PFSK-1 (cell line): ENCODE measurements around the gene VPS26B.

Experiments used
- POLR2AphosphoS5 ChIP-seq: IDR thresholded peaks from 2 replicates; pipeline ENCODE4 v1.6.1; 2012; ENCODE audit warnings: low read depth, mild to moderate bottlenecking, control low read depth, low read length, moderate library complexity
- TAF1 ChIP-seq: IDR thresholded peaks from 2 replicates; pipeline ENCODE4 v1.6.1; 2012; ENCODE audit warnings: low read length, control low read depth, borderline replicate concordance; ENCODE audit not compliant: insufficient read depth

DNA sequence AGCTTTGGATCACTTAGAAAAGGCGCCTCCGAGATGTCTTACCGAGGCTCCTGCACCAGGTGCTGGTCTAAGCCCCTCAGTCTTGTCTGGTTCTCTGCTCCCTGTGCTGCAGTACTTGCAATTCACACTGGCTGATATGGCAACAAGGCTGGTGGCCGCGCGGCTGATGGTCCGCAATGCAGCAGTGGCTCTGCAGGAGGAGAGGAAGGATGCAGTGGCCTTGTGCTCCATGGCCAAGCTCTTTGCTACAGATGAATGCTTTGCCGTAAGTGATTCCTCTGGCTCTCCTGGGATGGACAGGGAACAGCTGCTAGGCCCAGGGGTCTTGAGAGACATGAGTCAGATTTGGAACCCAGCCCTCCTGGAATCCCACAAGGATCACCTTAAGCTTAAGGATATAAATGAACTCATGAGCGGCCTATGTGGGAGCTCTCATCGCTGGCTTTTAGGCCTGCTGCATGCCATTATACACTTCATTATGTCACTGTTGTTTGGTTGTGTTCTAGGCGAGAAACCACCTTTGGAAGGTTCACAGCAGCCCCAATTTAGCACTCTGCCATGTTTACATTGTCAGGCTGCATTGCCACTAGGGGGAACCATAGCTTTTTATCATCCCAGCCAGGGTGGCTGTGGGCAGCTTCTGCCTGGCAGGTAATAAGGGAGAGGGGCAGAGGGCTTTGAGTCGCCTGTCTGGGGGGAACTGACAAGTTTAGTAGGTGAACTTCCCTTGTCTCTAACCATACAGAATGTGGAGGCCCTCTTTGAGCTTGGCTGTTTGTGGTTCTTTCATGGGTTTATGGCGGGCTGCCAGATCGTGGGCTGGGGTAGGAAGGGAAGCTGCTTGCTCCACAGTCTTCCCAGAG lies 37.4 kb downstream of the VPS26B start:
- no peak for TF ChIP-seq TAF1
- TF ChIP-seq POLR2AphosphoS5, result no peak
